Activated effector memory CD4-positive, alpha-beta T cell treated with anti-CD3 and anti-CD28 coated beads, Interleukin-2, amount 50 U/mL, for 16 hours (primary cell): ENCODE data around the gene ZSWIM3.

Experiments used
- DNase-seq: peaks from one replicate; pipeline ENCODE4 v3.0.0-alpha.2; 2020

The ZSWIM3 gene

GRCh38 chr20:45910670-45911485 is 53.5 kb downstream of the ZSWIM3 start:
- DNase-seq, result peak; percentile 94

GRCh38 chr20:45911486-45912343 is 54.3 kb downstream of the ZSWIM3 start, which contains the start of gene PLTP:
Gene PLTP, minus strand, starts transcription at chr20:45912155. Its CDS starts 703 bp downstream, at chr20:45911452.
- DNase-seq, result peak; percentile 71

GRCh38 chr20:45912344-45912682 is 54.9 kb downstream of the ZSWIM3 start:
- DNase-seq, result no peak

GRCh38 chr20:45913116-45913515 is 55.7 kb downstream of the ZSWIM3 start:
- DNase-seq, result no peak

- DNase-seq, result no peak
These were observed 60.4 kb downstream of the ZSWIM3 start for GRCh38 chr20:45917790-45918141.

- DNase-seq, result no peak
These were observed 60.8 kb downstream of the ZSWIM3 start for GRCh38 chr20:45918182-45918737.

- DNase-seq, result no peak
These were observed 61.5 kb downstream of the ZSWIM3 start for GRCh38 chr20:45918779-45919537.

- DNase-seq, result no peak
These were observed 62.4 kb downstream of the ZSWIM3 start for GRCh38 chr20:45919542-45920399.

GRCh38 chr20:45920462-45921336 is 63.3 kb downstream of the ZSWIM3 start:
- DNase-seq, result no peak

GRCh38 chr20:45921337-45922189 is 64.1 kb downstream of the ZSWIM3 start:
- DNase-seq, result no peak

- DNase-seq, result no peak
These were observed 67.2 kb downstream of the ZSWIM3 start for GRCh38 chr20:45924391-45925261.

- no peak for DNase-seq
These were observed 68.5 kb downstream of the ZSWIM3 start for GRCh38 chr20:45925821-45926506.

- no peak for DNase-seq
These were observed 69.3 kb downstream of the ZSWIM3 start for GRCh38 chr20:45926731-45927070.

- DNase-seq, result no peak
These were observed 69.9 kb downstream of the ZSWIM3 start for GRCh38 chr20:45927071-45927878.
